NCI-H2196 (cell line): Measurements from ENCODE around the gene TBC1D32.
A peak's percentile ranks its signal among the peaks of the same experiment; 100 is the strongest.
"Not testable (repeated sequence)": the region's sequence is repeated elsewhere in the genome, so short reads cannot be mapped to it uniquely, and the experiment has no call there.

Experiments
- DNase-seq: peaks from one replicate; lab custom pipeline; 2025; ENCODE audit not compliant: unreplicated experiment; lab: John Stamatoyannopoulos, UW

Gene TBC1D32

DNA sequence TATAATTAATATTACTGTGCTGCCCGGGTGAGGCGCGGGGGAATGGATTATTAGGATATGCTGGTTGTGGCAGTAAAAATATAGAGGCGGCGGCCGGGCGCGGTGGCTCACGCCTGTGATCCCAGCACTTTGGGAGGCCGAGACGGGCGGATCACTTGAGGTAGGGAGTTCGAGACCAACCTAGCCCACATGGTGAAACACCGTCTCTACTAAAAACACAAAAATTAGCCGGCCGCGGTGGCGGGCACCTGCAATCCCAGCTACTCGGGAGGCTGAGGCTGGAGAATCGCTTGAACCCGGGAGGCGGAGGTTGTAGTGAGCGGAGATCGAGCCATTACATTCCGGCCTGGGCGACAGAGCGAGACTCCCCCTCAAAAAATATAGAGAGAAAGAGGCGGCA lies 586 bp downstream of the TBC1D32 start:
- DNase-seq: not testable (repeated sequence)

DNA sequence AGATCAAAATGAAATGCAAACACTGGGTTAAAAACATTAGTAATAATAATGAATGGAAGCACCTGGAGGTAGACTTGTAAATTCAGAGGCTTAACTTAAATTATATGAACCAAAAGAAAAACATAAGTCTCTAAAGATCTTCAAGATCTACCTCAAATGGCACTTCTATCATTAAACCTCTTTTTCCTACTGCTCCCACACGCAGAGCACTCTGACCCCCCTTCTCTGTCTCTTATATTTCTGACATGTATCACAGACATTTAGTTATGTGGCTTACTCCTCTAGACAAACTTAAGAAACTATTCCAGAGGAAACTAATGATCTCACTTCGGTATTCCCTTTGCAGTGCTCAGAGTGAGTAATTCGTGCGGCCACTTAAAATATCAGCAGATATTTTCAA lies 1.1 kb downstream of the TBC1D32 start:
- no peak for DNase-seq

DNA sequence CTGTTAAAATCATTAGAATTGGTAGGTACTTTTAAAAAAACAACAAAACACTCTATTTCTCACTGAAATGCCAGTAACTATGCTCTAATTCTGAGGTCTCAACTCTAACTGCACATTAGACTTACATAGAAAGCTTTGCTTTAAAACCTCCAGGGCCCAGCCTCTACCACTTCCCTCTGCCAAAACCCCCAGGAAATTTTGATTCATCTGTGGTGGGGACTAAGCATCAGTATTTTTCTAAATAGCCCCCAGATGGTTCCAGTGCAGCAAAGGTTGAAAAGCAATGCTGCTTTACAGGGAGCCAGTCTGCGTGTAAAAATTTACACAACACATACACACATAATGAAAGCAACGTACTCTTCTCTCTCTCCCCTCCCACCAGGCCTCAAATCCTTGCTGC lies 3.8 kb downstream of the TBC1D32 start:
- no peak for DNase-seq

DNA sequence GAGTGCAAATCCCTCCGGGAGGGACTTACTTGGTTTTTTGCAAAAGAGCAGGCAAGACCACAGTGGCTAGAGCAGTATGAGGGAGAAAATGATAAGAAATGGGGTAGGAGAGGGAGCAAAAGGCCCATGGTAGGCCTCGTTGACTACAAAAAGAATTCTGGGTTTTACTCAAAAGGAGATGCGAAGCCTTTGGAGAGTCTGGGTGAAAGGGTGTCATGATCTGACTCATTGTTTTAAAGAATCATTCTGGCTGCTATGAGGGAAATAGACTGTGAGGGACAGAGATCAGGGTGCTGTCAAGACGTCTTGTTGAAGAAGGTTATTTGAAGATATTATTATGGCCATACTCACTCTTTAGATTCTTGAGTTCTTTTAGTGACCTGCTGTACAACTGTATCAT lies 13.0 kb downstream of the TBC1D32 start:
- DNase-seq: no peak

DNA sequence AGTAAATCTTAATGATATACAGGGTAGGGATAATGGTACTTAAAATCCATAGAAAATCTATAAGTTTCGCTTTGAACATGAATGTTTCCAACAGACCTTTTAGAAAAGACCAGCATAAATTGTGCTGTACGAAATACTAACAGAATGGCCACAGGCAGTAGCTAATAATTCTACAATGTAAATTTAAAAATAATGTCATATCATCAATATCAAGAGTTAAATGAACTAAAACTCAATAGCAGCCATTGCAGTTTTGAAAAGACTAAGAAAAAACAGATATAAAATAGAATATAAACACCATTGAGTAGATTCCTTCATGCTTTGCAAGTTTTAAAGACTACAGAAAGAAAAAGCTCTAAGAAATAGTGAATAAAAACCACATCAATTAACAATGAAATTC lies 14.7 kb downstream of the TBC1D32 start:
- no peak for DNase-seq

DNA sequence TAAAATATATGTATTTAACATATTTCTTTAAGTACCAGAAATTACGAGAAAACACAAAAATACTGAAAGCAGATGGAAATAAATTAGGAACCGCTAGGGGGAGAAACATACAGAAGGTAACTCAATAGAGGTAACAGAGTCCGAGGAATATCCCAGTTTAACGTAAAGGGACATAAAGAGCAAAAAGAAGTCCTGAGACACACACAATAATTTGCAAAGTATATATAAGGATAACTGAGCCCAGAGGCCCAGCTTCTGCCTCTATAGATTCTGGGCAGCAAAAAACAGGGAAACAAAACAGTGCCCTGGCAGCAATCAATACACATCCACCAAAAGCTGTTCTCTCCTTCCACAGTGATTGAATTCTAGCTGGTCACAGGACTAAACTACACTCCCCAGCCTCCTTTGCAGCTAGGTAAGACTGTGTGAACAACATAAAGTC lies 15.1 kb downstream of the TBC1D32 start:
- DNase-seq: no peak

DNA sequence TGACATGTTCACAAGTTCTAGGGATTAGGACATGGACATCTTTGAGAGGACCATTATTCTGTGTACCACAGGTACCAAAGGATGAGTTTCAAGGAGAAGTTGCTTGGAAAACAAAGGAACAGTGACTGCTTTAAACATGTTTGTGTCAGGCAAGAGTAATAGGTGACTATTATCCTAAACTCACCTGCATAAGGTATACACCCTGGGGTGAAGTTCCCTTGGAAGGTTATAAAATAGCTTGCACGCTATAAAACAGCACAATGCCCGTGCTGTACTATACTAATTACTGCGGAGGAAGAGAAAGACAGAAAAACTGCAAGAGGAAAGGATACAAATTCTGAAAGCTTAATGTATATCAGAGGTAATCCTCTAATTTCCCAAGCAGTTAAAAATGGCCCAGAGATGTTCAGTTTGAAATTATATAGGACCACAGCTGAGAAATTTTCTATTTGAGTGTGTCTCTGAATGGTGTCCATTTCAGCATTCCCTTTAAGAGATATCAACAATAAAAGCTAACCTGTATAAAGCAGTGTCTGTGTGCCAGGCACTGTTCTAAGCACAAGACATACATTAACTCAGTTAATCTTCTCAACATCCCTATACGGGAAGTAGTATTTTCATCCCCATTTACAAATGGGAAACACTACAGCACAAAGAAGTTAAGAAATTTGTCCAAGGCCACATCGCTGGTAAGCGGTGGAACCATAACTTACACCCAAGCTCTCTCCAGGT lies 19.7 kb downstream of the TBC1D32 start:
- no peak for DNase-seq

DNA sequence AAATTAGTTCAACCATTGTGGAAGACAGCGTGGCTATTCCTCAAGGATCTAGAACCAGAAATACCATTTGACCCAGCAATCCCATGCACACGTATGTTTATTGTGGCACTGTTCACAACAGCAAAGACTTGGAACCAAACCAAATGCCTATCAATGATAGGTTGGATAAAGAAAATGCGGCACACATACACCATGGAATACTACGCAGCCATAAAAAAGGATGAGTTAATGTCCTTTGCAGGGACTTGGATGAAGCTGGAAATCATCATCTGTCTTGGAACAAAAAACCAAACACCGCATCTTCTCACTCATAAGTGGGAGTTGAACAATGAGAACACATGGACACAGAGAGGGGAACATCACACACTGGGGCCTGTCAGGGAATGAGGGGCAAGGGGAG lies 22.5 kb downstream of the TBC1D32 start:
- not testable (repeated sequence) for DNase-seq

DNA sequence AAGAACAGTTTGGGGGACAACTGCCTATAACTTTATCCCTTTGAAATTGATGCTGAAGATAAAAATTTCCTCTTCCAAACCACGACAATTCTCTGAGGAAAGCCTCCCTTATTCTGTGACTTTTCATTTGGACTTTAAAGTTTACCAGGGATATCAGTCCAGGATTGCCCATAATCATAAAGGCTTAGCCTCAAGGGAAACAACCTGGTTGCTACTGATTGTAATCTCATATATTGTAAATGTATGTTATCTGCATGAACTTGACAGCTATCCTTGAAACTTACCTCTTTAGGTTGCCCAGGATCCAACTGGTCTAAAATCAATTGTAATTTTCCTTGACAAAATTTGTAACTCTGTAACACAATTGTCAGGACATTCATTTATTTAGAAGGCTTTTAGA lies 23.8 kb downstream of the TBC1D32 start:
- DNase-seq: no peak

DNA sequence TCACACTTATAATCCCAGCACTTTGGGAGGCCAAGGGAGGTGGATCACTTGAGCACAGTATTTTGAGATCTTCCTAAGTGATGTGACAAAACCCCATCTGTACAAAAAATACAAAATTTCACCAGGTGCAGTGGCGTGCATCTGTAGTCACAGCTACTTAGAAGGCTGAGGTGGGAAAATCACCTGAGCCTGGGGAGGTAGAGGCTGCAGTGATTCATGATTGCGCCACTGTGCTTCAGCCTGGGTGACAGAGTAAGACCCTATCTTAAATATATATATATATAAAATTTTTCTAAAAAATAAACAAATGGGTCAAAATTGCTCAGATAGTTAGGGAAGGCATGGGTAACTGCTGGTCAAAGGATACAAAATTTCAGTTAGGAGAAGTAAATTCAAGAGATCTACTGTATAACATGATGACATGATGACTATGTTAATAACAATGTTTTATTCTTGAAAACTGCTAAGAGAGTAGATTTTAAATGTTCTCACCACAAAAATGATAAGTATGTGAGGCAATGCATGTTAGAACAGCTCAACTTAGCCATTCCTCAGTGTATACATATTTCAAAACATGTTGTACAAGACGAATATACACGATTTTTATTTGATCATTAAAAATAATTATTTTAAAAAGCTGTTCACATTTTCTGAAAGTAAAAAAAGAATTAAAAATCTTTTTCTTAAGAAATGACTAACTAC lies 24.4 kb downstream of the TBC1D32 start:
- no peak for DNase-seq

DNA sequence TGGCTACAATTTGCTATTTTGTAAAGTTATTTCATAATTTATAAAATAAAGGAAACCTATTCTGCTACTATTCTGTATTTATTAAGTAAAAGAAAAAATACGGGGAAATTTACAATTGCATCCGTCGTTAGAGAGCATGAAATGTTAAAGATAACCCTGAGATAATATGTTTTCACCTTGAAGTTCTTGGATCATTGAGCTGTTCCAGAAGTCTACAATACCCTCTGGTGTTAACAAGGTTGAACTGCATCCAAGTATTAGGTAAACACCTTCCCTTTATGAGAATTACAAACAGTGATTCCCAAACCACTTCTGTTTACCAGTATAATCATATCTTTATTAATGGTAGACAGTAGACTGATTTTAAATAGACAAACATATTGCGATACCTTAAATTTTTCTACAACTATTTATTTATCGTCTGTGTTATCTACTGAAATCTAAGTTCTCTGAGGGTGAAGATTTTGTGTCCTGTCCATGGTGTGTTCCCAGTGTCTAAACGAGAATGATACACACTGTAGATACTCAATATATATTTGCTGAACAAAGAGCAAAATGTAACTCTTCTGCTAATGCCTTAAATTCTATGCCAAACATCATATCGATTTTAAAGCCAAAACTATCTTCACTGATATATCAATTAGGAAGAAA lies 28.2 kb downstream of the TBC1D32 start:
- peak; percentile 50 for DNase-seq

DNA sequence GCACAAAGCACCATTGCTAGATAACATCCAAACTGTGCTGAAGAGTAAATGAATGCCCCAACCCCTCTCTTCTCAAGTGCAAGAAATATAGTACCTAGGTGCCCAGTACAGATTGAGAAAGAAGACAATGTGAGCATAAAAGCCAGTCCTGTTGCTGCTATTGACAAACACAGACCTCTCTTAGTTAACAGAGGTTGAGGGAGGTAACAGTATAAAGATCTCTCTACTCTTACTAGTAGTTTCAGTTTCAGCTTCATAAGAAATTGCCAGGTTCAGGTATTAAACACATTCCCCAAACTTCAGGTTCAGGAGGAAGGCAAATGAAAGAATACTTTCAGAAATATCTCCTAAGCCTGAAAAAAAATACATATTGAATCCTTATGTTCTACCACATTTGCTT lies 31.4 kb downstream of the TBC1D32 start:
- DNase-seq: no peak

DNA sequence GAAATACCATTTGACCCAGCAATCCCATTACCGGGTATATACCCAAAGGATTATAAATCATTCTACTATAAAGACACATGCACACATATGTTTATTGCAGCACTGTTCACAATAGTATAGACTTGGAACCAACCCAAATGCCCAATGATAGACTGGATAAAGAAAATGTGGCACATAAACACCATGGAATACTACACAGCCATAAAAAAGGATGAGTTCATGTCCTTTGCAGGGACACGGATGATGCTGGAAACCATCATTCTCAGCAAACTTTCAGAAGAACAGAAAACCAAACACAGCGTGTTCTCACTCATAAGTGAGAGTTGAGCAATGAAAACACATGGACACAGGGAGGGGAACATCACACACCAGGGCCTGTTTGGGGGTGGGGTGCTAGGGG lies 33.1 kb downstream of the TBC1D32 start:
- not testable (repeated sequence) for DNase-seq

DNA sequence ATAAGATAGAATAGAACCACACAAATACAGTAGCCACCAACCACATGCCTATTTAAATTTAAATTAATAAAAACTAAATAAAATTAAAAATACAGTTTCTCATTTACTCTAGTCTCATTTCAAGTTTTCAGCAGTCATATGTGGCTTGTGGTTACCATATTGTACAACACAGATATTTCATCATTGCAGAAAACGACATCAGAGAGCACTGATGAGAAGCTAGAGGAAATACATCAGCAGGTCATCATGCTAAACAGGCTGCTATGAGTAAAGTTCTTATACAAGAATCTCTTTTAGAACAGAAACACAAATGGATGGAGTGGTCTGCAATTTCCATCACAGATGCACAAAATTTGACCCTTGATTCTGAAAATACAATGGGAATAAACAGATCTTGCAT lies 36.6 kb downstream of the TBC1D32 start:
- no peak for DNase-seq

DNA sequence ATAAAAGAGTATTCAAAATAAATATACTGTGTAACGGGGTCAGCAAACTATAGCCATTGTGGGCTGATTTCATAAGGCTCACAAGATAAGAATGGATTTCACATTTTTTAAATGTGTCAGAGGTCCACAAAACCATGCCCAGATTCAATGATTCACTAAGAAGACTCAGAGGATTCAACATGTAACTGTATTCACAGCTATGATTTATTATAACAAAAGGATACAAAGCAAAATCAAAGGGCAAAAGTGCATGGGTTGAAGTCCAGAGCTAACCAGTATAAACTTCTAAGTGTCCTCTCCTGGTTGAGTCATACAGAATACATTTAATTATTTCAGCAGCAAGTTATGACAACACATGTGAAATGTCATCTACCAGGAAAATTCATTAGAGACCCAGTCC lies 49.2 kb downstream of the TBC1D32 start:
- DNase-seq: no peak

DNA sequence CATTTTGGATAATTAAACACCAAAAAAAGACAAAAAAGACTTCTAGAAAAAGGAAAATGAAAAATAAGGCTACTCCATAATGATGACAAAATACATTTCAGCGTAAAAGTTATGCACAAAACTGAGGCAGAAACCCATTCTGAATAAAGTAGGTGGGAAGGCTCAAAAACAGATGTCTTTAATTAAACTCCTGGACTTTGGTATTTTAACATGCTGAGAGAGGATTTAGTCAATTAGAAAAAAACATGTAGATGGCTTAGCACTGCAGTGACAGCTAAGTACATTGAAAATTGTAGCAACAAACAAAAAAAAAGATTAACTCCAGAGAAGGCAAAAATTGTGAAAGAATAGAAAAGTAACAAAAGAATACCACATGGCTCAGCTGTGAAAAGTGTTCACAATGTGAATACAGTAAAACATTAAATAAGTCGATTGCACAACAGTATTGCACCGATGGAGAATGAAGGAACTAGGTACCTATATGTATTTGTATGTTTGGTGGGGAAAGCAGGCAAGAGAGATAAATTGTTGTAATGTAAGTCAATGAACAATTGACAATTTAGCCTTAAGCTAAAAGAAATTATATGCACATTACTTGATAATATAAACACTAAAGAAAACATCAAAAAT lies 59.5 kb downstream of the TBC1D32 start:
- no peak for DNase-seq

DNA sequence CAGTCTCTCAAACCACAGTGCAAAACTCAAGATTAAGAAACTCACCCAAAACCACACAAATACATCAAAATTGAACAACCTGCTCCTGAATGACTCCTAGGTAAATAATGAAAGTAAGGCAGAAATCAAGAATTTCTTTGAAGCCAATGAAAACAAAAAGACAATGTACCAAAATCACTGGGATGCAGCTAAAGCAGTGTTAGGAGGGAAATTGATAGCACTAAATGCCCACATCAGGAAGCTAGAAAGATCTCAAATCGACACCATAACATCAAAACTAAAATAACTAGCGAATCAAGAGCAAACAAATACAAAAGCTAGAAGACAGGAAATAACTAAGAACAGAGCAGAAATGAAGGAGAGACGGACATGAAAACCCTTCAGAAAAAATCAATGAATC lies 70.5 kb downstream of the TBC1D32 start:
- DNase-seq: no peak

DNA sequence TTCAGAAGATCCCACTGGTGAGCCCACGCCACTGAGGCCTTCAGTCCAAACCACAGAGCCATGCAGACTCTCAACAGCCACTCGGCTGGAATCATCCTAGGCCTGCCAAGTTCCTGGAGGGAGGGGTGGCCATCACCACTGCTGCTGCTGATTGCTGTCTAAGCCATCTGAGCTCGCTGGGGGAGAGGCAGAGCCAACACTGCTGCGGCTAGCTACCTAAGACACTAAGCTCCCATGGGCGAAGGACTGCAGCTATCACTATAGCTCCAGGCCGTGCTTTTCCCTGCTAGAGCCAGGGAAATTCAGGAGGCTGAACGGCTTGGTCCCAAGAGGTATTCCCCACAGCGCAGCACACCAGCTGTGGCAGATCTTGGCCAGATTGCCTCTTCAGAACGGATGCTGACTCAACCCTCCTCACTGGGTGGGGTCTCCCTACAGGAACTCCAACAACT lies 73.6 kb downstream of the TBC1D32 start:
- no peak for DNase-seq

DNA sequence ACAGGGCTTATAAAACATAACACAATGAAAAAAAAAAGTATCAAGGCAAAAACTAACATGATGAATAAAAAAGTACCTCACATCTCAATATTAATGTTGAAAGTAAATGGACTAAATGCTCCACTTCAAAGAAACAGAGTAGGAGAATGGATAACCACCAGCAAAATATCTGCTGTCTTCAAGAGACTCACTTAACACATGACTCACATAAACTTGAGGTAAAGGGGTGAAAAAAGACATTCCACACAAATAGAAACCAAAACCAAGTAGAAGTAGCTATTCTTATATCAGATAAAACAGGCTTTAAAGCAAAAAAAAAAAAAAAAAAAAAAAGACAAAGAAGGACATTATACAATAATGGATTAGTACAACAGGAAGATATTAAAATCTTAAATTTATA lies 86.9 kb downstream of the TBC1D32 start:
- no peak for DNase-seq

DNA sequence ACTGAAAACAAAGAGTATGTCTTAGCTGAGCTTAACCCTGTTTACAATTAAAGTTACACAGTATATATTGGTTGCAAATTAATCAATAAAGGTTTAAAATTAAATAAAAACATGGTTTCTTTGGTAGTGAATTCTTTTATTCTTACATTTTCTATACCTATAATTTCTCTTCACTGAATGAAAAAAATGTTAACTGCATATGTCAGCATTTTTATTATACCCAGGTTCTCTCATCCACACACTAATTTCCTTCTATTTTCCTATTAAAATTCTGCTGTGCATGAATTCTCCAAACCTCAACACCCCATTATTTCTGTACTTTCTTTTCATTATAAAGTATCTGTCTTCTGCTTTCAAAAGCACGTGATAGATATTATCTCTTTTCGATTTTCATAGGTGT lies 91.9 kb downstream of the TBC1D32 start:
- no peak for DNase-seq

DNA sequence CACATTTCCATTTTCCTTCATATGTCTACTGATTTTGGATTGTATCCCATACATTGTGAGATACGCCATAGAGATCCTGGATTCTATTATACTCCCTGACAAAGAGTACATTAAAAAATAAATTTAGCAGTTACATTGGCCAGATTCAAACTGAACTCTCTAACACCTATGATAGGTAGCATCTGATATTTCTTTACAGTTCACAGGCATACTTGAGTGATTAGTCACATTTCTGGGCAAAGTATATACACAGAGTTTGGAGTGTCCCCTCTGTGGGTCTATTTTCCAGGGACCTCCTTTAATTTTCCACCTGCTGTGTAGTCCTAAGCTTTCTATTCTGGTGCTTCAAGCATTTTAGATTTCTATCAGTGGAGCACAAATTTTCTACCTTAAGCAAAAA lies 96.4 kb downstream of the TBC1D32 start:
- no peak for DNase-seq

DNA sequence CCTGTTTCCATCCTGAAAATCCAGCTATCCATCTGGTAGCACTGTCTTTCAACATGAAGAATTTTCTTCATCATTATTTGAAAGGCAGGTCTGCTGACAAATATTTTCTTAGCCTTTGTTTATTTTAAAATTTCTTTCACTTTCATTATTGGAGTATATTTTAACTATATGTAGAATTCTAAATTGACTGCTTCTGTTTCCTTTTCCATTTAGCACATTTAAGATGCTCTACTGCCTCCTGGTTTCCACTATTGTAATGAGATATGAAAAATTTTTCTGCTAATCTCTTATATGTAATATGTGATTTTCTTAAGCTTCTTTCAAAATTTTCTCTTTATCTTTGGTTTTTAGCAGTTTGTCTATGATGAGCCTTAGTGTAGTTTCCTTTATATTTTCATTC lies 97.3 kb downstream of the TBC1D32 start:
- DNase-seq: no peak
